DMS 273 treated with DMSO at 0.1 percent for 48 hours (cell line): ENCODE data around the gene ARIH1.

Experiments used
- DNase-seq: peaks from one replicate; lab custom pipeline; 2025; lab: John Stamatoyannopoulos, UW

ARIH1 gene

DNA sequence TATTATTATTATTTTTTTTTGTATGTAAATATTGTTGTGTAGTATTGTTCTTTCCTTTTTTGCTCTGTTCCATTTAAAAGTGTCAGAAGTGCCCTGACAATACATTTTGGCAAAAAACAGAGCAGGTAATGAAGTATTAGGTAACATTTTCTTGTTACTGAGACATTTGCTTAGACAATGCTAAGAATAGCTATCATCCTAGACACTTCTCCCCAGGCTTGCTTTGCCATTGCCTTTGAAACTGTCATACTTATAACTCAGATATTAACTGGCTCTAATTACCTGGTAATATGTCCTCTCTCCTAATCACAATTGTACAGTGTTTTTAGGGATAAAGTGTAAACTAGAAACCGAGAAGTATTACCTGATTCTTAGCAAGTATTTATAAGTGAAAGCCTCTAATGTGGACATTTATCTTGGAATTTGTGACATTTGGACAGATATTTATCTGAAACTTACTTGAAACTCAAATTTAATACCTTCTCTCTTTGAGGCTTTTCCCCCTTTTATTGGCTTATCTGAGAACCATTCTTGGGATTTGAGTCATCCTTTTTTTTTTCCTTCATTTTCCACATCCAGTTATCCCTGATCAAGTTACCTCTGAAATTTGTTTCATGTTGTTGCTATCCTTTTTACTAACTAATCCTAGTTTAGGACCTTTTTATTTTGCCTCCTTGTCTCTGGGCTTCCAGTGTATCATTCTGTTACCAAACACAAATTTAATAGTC, 13.1 kb downstream of the ARIH1 start:
- no peak for DNase-seq

DNA sequence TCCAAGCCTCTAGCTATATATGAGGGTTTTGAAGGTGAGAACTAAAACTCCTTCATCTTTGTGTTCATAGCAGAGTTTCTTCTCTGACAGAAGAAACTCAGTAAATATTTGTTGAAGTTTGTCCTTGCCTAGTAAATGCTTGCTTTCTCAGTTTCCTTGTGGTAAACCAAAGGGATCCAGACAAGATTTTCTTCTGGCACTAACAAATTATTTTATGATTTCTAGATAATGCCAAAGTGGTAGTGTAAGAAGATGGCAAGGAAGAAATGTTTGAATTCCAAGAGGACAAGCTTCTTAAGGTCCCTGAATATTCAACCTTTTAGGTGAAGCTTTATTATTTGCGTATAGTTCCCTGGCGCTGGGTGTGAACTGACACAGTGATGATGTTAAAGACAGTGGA, 14.4 kb downstream of the ARIH1 start:
- no peak for DNase-seq

DNA sequence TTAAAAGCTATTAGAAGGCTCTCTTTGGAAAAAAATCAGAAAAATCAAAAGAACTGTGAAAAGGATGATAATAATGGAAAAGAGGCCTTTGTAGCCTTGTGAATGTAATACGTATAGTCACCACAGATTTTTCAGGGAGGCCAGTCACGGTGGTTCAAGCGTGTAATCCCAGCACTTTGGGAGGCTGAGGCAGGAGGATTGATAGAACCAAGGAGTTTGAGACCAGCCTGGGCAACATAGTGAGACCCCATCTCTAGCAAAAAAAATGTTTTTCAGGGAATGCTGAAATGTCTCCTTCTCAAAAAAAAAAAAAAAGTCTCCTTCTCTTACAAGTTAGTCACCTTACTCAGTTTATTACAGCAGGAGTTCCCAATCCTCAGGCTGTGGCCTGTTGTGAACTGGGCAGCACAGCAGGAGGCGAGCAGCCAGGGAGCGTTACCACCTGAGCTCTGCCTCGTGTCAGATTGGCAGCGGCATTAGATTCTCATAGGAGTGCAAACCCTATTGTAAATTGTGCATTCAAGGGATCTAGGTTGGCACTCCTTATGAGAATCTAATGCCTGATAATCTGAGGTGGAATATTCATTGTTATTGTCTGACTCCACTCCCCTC, 15.9 kb downstream of the ARIH1 start:
- DNase-seq: no peak

DNA sequence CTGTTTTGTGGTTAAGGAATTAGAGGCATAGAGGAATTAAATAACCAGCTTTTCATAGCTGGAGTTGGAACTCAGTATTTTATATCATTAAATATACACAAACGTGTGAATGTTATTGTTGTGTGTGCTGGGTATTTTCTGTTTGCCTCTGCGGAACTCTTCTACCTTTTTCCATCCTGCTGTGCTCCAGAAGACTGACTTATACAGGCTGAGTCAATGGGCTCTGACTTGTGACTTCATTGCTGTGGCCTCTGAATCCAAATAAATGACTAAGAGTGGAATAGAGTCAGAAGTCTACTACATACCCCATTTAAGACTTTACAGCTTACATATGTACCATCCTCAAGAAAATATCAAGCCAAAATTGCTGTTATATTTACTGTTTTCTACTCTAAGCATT, 17.6 kb downstream of the ARIH1 start:
- no peak for DNase-seq

DNA sequence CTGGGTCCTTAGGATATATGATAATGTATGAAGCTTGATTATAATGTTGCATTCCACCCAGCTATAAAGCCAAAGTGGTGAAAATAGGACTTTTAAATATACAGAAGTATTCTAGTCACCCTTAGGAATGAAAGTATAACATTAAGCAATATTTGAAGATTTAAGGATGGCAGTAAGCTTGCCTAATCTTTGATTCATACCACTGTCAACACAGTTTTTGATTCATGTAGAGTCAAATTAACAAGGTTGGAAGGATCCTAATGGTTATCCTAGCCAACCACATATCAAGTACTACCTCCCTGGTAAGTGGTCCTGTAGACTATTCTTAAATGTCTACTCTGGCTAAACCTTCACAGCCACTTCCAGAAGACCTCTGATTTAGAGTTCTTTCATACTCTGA, 18.6 kb downstream of the ARIH1 start:
- no peak for DNase-seq

DNA sequence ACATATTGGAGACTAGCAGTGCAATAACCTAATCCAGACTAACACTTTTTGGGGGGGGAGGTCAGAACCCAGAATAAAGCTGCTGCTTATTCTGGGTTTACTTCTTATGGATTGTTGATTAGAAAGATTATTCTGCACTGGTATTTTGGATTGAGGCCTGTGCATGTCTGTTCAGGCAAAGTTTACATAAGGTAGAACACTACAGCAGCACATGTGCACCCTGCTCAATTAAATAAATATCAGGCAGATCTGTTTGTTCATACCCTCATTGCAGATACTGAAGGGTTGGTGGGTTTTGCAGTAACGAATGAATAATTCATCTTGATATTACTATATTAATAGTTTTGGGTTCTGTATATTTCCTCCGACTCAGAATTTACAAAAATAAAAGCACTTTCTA, 19.1 kb downstream of the ARIH1 start:
- DNase-seq: no peak

DNA sequence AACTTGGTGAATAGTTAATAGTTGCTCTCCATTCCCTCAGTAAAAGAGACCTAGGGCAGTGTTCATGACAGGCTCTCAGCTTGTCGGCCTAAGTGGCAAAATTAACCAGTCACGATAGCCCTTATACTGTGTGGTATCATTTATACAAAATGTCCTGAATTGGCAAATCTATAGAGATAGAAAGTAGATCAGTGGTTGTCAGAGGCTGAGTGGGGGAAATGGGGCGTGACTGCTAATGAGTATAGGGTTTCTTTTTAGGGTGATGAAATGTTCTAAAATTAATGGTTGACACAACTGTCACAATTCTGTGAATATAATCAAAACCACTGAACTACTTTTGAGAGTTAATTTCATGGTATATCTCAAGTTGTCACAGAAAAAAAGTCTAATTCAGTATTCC, 20.9 kb downstream of the ARIH1 start:
- DNase-seq: no peak

DNA sequence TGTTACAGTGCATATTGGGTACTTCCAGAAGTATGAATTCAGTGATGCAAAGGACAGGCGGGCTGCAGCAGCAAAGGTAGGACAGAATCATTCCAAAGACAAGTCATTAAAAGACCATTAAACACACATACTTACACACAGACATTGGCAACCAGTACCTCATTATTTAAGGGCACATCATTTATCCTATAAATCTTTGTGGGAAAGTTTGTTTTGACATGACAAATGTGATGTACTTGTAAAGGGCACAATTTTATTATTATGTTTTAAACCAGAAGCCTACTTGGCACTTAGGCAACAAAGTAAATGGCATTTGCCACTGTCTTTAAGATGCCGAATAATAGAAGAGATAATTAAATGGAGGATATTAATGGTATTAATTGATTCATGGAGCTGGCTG, 22.7 kb downstream of the ARIH1 start:
- DNase-seq: no peak

DNA sequence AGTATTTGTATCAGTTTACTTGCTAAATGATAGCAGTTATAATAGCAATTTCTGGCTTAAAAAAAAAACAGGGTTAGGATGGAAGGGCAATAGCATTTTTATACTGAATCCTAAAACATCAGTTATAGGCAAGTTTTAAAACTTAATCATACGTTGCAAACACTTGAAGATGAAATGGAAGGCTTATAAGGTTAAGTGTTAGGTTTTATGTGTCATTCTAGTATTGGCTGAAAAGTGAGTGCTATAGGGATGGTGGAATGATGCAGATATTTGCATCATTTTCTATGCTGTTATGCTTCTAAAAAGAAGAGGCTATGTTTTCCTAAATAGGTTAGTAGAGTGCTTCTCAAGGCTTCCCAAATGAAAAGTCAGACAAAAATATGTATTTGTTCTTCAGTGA, 23.3 kb downstream of the ARIH1 start:
- DNase-seq: no peak

DNA sequence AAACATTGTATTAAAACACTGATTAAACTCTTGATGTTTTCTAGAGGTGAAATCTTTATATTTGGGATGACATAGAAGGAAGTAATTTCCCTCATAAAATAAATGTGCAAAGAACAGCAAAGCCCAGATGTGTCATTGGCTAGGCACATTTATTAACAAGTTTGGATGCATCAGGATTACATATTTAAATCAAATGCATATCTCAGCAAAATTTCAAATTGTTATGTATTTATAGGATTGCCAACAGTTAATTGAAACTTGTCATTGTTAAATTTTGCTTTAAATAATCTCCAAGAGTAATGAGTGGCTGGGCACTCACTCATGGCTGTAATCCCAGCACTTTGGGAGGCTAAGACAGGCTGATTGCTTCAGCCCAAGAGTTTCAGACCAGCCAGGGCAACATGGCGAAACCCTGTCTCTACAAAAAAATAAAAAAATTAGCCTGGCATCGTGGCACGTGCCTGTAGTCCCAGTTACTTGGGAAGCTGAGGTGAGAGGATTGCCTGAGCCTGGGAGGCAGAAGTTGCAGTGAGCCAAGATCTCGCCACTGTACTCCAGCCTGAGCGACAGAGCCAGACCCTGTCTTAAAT, 28.2 kb downstream of the ARIH1 start:
- DNase-seq: no peak

DNA sequence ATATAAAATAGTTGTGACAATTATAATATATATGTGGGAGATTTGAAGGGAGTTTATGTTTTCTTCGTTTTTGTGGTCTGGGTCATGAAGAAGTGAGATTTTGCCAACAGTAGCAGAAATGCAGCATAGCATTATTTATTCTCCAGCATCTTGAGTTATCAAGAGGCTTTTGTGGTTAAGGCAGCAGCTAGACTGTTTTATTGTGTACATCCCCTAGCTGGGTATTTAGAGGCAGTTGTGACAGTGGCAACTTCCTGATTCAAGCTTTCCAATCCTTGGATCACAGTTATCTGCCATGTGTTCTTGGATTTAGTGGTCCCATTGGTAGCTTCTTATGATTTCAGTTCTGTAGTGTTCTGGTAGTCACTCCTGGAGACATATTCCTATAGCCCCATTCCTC, 29.0 kb downstream of the ARIH1 start:
- no peak for DNase-seq

DNA sequence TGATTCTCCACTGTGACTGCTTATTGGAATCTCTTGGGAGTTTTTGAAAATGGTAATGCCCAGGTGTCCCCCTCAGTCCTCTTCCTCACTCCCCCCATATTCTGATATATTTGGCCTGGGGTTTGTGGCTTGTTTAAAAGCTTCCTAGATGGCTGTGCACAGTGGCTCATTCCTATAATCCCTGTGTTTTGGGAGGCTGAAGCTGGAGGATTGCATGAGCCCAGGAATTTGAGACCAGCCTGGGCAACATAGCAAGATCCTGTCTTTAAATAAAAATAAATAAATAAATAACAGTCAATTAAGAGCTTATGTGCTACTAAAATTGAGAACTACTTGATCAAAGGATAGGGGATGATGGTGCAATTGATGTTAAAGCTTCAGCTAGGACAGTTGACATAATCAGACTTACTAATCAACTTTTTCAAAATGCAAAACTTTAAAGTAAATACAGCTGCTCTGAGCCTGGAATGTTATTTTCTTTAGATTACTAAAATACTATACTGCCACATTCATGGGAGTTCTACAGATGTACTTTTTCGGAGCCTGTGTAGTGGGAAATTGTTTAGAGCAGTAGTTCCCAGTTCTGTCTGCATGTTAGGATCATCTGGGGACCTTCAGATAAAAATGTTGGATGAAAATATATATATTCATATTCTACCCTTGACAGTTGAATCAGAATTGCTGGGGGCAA, 33.4 kb downstream of the ARIH1 start:
- DNase-seq: no peak

DNA sequence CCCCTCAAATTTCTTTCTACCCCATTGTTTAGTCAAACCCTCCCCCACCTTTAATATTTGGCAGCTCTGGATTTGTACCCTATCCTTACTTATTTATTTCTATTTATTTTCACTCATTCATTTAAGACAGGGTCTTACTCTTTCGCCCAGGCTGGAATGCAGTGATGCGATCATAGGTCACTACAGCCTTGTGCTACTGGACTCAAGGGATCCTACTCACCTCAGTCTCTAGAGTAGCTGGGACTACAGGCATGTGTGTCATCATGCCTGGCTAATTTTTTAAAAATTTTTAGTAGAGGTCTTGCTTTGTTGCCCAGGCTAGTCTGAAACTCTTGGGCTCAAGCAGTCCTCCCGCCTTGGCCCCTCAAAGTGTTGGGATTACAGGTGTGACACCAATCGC, 35.4 kb downstream of the ARIH1 start:
- DNase-seq: no peak

DNA sequence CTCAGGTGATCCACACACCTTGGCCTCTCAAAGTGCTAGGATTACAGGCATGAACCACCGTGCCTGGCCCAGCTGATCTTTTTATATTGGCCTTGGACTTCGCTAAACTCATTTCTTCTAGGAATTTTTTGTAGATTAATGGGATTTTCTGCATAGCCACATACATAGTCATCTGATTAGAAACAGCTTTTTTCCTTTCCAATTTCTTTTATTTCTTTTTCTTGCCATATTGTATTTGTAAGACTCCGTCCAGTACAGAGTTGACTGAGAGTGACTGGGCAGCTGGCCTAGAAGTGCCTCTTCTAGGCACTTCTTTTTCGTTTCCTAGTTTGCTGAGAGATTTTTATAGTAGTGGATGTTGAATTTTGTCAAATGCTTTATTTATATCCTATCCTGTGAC, 37.4 kb downstream of the ARIH1 start:
- DNase-seq: no peak

DNA sequence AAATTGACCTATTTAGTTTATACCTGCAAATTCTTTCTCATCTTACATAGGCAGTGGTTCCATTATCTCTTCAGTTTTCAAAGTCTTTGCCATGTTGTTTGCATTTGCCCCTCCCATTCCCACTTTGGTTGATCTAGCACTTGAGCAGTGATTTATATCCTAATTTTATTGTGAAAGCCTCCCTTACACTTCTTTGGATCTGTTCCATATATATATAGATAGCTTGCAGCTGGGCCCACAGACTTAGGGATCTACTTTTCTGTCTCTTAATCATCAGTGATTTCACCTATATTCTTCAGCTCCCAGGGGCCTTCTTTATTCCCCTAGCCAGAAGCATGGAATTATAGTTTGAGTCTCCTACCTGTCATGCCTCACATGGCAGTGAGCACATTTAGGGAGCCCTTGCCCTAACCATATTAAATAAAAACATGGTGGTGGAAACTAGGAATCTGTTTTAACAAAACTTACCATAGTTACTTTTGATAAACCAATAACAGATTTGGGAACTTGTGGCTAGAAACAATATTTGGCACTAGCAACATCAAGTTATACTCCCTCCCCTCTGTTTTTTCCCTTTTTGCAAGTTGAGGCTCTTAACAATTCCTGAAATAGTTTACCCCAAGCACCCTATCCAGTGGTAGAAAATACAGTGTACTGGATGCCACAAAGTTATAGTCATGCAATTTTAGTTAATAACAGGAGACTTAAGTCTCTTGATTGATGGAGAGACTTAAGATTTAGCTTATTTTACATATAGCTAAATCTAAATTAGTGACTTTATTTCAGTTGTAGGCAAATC, 41.7 kb downstream of the ARIH1 start:
- DNase-seq: no peak

DNA sequence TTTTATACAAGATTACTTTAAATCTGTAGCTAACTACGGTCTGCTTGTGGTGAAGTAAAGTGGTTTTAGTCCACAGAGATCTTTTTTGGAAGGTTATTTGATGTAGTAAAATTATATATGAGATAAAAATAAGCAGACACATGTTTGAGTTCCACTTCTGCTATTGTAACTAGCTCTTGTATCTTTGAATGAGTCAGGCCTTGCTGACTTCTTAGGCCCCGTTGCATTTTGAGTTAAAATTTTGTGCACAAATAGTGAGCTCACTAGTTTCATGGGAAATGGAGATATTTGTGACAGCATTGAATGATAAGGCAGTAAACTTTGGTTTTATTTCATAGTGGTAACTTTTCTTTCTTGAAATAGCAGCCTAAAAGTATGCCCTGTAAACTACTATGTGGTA, 42.6 kb downstream of the ARIH1 start:
- DNase-seq: no peak

DNA sequence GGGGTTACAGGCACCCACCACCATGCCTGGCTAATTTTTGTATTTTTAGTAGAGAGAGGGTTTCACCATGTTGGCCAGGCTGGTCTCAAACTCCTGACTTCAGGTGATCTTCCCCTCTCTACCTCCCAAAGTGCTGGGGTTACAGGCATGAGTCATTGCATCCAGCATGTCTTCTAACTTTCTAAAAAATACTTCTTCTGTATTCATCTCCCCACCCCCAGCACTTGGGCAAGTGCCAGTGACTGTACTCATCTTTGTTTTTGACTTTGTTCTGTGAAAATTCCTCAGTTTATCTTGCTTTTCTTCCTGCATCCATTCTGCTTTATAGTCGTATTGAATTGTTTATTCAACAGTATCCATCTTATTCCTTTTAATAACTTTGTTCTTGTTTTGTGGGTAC, 47.6 kb downstream of the ARIH1 start:
- no peak for DNase-seq

DNA sequence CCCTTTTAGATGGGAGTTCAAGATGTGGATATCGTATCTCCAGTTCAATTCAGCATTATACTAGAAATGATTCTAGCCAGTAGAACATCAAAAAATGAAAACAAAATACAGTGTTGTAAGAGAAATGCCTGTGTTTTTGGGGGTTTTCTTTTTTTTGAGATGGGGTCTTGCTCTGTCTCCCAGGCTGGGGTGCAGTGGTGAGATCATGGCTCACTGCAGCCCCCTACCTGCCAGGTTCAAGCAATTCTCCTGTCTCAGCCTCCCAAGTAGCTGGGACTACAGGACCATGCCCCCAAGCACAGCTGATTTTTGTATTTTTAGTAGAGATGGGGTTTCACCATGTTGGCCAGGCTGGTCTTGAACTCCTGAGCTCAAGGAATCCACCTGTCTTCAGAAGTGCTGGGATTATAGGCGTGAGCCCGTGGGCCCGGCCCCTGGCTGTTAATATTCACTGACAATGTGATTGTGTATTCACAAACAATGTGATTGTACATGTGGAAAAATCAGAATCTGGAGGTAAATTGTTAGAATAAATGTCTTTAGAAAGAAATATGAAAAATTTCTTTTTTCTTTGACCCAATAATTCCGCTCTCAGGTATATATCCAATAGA, 59.0 kb downstream of the ARIH1 start:
- DNase-seq: no peak

DNA sequence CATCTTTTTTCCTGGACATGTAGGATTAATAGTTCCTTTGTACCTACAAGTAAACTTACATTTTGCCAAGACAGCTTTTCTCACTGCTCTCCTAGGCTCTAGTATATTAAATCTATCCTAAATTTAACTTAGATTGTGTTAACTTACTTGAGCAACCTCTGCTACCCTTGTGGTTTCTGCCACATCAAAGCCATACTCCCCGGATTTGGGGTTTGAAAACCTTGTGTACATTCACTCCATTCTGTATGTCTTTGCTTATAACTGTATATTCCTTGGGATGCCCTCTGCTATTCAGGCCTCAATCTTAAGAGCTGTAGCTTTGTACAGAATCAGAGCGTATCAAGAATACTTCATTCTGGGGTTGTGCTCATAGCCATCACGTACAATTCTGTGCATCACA, 60.4 kb downstream of the ARIH1 start:
- no peak for DNase-seq

DNA sequence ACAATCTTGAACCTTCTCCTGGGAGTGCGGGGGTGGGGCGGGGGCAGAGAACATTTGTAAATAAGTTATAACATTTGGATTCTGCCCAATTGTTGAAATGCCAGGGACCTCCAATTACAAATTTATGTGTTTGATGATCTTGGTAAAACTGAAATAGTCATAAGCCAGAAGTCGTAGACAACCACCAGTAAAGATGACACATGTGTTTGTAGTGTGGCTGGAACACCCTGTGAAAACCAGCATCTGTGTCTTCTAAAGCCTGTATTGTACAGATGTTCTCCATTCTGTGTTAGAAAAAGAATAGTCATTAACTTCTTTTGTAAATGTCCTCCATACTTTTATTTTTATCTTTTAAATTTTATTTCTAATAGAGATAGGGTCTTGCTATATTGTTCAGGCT, 61.8 kb downstream of the ARIH1 start:
- no peak for DNase-seq

DNA sequence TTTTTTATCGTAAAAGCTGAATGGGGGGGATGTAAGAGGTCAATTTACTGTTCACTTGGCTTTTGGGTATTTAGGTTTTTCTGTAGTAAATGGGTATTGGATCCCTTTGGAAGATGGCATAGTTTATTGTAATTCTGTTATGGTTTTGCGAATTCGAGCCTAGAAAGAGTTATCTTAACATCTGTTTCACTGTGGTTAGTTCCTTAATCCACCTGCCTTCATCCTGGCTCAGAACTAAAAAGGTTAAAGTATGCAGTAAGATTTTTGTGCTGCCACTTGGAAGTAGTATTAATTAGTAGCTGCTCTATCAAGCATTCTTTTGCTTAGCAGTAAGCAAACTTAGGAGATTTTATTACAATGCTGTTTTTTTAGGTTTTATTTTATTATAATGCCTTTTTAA, 62.4 kb downstream of the ARIH1 start:
- no peak for DNase-seq

DNA sequence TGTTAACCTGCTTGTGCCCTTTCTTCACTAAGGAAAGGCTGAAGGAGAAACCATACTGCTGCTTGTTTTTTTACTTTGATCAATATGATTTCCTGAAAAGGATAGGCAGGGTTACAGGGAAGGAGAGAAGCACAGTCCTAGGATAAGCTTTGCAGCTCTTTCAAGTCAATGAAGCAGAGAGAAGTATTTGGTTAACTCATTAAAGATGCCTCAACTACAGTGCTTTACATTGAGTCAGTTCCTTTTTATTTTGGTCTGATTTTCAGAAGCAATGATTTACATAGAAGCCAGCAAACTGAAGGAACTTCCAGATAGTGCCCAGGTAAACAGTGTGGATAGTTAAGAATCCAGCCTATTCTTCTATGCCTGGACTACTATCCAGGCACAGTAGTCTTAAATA, 64.8 kb downstream of the ARIH1 start:
- DNase-seq: no peak
